Measurements from ENCODE around the gene SSTR4.

SSTR4 gene

GRCh38 chr20:23046431-23046830 is 11.3 kb downstream of the SSTR4 start:
- no peak for DNase-seq

DNA sequence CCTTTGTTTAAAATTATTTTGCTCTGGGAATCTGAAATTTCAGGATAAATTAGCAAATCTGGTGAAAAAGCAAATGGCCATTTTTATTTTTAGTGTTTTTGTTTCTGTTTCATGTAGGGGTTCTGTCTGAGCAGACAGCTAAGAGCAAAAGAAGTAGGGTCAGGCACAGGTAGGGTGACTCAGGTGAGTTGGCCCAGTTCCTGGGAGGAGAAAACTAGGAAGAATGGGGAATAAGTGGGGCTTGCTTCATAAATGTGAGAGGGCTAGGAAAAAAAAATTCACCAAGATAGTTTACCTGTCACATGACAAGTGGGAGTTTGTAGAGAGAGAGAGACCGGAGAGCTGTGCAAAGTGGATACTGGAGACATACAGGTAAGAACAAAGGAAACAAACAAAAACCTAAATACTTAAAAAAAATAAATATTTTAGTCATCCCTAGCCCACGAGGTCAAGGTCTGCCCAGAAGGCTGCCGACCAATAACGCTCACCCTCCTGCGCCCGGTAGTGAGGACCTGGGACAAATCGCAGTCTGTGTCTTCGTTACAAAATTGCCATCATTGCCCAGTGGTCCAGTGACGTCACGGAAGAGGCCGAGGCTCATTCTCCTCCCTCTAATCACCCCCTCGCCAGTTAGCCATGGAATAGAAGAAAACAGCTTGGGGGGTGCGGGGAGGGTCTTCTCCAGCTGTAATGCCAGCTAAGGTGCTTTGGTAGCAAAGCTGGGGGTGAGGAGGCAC is 12.1 kb downstream of the SSTR4 start:
- DNase-seq = no peak

GRCh38 chr20:23047738-23048214 is 12.7 kb downstream of the SSTR4 start:
- DNase-seq = no peak

GRCh38 chr20:23048283-23049200 is 13.4 kb downstream of the SSTR4 start:
- DNase-seq = peak; percentile 7

- no peak for DNase-seq
Measured at GRCh38 chr20:23049201-23050075, 14.3 kb downstream of the SSTR4 start, which contains the start of gene THBD. TSS of gene THBD (minus strand) at chr20:23049672. CDS start at chr20:23049504, 168 bp downstream.

- DNase-seq = no peak
Measured at GRCh38 chr20:23050076-23050838, 15.1 kb downstream of the SSTR4 start.

DNA sequence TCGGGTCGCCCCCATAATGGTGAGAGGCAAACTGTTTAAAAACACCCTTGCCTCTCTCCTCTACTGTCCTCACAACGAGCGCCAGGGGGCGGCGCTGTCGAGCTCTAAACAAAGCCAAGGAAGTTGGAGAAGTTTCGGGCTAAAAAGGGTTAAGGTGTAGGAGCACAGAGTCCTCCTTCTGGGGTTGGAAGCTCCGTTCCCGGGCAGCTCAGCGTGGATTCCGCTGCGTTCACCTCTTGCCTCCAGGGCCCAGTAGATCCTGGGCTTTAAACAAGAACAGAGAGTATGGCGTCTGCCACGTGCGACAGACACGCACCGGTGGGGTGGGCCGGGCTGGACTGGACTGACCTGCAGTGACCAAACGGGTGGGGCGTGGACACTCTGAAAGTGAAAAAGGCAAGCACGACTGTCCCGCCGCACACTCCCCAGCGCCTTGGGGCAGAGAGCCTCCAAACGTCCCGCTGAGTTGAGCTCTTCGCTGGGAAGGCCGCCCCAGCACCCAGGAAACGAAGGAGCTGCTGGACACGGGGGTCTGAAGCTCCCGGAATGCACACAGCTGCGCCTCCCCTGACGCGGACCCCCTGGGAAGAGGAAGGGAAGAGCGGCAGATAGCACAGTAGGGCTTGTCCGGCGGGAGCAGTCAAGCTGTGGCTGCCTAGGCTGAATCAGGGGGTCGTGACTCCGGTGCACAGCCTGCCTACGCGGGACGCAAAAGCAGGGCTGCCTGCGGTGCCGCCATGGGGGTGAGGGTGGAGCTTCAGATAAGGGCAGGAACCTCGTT is 15.9 kb downstream of the SSTR4 start:
- peak; percentile 17 for DNase-seq

- DNase-seq = no peak
Measured at GRCh38 chr20:23052904-23053303, 17.8 kb downstream of the SSTR4 start.

DNA sequence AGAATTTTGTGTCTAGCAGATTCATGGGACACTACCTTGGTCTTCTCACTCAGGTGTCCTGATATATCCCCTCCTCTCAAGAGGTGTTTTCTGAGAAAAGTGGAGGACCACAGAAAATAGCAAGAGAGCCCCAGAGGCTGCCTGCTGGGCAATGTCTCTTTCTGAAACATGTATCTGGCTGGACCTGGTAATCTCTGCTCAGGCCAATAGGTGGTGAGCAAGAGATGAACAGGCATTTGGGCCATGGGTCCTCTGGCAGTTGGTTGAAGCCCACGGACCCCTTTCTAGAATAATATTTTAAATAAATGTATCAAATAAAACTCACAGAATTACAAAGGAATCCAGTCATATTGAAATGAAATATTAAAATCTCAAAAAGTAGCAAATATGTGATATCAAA is 23.1 kb downstream of the SSTR4 start:
- no peak for DNase-seq

DNA sequence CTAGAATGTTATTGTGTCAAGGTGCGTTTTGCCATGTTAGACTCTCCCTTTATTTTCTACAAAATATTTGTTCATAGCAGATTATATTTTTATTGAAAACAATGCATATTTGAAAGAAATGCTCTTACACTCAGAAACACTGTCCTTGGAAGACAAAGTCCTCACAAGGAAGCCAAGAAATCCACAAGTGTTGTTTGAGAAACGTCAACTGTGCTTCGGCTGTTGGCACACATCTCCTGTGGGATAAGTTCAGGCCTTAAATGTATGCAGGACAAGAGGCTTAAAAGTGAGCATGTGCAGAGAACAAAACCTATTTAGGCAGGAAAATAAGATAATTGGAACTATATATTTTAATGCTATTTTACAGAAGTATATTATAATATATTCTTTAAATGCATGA is 23.9 kb downstream of the SSTR4 start:
- DNase-seq = no peak

DNA sequence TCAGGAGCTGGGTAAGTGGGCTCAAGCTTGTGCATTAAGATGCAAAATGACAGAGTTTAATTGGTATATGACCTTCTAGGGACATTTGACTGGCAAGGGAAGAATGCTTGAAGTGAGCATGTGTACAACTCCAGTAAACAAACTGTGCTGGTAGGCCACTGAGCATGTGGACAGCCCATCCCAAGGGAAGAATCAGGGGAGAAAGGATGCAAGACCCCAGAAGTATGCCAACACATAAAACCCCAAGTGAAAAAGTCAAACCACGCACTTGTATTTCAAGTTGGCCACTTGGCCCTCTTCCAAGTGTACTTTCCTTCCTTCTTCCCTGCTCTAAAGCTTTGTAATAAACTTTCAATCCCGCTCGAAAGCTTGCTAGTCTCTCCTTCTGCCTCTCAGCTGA is 24.7 kb downstream of the SSTR4 start:
- DNase-seq = no peak

DNA sequence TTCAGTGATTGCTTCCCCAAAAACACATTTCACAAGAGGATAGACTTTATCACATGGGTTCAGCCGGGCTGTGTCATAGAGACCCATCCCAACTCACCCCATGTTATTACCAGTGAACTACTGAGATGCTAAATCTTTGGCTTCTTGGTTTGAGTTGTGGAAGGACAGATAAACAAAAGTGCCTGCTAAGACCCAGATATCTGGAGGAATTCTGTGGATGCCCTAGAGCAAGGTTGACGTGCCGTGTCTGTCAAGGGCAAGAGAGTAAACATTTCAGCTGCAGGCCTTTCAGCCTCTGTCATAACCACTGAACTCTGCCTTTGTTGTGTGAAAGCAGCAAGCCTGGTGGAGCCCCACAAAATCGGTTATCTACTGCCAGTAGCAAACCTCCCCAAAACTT is 25.5 kb downstream of the SSTR4 start:
- no peak for DNase-seq

GRCh38 chr20:23061262-23061661 is 26.1 kb downstream of the SSTR4 start:
- DNase-seq = no peak

DNA sequence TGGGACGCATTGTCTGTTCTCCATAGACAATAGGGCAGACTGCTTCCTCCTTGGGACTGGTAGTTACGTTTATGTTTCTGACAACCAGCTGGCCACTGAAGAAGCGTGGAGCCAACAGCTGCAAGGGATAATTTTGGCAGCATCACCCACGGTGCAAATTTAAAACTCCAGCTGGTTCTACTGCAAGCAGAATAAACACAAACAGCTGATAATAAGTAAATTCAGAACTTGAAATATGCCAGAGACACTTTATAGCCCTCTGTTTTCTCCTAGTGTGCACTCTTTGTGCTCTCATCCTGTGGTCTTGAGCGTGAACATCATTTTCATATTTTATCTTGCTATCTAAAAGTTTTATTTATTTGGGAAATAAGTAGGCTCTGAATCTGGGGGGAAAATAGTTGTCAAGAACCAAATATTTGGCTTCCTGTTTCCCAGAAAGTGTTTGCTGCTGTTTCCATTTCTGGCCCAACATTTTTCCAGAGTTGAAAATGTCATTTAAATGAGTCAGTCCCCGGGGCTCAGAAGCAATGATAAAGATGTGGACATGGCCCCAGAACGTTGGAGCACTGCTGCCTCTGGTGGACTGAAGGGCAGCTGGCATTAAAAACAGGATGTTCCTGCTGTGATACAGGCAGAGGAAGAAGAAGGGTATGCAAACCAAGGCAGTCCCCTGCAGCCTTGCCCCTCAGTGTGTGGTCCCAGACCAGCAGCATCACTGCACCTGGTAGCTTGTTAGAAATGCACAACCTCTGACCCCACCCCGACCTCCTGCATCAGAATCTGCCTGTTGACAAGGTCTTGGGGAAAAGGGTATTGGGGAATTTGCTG is 26.8 kb downstream of the SSTR4 start:
- no peak for DNase-seq

DNA sequence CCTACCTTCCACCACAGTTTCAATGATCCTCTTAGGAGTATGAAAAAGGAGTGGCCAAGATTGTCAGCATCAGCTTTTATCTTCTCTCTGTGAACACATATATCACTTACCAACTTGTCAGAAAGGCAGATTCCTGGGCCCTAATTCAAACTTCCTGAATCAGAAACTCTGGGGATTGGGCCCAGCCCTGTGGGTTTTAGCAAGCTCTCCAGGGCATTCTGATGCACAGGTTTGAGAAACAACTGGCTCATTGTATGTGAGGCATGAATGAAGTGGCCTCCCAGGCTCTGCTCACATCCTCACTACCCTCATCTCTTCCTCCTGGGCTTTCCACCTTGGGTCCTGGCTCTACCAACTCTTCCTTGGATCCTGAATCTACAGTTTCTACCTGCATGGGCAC is 27.5 kb downstream of the SSTR4 start:
- no peak for DNase-seq

DNA sequence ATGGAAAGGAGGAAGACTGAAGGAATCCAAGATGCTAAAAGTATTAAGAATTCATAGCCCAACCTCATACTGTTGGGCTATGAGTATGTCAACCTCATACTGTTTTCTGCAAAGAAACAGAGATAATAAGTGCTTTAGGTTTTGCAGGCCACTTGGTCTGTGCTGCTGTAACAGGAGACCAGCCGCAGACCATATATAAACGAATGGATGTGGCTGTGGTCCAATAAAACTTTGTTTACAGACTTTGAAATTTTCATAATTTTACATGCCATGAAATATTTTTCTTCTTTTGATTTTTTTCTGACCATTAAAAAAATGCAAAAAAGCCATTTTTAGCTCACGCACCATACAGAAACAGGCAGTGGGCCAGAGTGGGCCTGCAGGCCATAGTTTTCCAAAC is 28.1 kb downstream of the SSTR4 start:
- no peak for DNase-seq

DNA sequence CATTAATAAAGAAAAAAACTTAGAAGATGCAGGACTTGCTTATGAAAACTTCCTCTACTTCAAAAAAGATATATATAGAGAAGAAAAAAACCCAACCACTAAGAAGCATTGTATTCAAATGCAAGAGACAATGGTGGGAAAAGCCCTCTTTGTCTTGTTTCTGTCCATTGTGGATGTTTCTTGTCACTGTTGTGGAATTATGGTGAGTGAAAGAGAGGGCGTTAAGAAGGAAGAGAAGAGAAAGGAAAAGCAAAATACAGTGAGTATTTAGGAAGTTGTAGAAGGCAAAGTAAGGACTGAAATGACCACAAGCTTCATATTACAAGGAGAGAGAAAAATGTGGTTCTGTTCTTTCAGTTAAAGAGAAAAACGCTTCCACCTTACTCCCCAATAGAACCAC is 28.5 kb downstream of the SSTR4 start:
- no peak for DNase-seq

GRCh38 chr20:23065266-23066201 is 30.4 kb downstream of the SSTR4 start:
- no peak for DNase-seq

DNA sequence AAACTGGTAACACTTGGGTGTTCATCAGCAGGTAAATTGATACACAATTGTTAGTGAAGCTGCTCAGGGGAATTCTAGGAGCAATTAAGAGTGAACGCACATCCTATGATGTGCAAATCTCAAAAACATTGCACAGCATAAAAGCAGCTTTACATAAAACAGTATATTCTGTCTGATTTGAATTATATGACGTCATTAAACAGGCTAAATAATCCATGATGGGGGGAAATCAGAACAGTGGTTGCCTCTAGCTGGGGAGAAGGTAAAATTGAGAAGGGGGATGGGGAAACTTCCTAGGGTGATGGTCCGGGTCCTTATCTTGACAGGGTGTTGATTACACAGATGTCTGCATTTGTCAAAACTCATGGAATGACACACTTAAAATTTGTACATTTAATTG is 31.7 kb downstream of the SSTR4 start:
- no peak for DNase-seq

All from CD4-positive, alpha-beta T cell treated with Interleukin-17A for 1 hour (primary cell).